ENCODE measurements around the gene SORBS2.

The SORBS2 gene

GRCh38 chr4:185800266-185800945, 11.6 kb downstream of the SORBS2 start:
- DNase-seq (ENCODE audit: low read depth) = no peak

- DNase-seq (ENCODE audit: low read depth) = no peak
Measured at GRCh38 chr4:185799442-185799841, 12.6 kb downstream of the SORBS2 start.

DNA sequence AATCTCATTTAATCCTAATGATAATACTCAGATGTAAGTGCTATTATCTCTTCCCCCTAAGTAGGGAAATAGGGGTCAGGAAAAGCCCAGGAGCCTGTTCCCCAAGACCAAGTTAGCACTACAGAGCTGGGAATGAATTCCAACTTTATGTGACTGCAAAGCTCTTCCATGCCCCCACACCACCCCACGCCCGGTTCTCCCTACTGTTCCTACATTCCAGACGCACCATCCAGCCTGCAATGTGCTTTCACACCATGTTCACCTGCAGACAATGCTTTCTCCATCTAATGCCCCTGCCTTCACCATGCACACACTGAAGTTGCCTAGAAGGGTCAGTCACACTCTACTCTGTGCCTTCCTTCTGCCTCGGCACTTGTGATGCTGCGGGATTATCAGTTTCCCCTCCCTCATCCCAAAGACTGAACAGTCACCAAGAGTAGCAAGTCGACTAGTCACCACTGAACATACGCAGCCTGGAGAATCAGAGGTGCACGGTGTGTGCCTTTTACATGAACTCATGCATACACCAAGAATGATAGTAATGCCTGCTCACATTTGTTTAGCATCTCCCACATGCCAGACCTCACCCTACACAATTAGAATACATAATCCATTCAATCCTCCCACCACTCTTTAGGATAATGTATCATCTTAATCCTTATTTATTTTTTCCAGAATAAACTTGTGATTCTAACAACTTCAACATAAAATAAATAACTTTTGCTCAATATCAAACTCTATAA, 14.2 kb downstream of the SORBS2 start:
- DNase-seq (ENCODE audit: low read depth) = no peak

- DNase-seq (ENCODE audit: low read depth) = no peak
Measured at GRCh38 chr4:185797018-185797417, 15.0 kb downstream of the SORBS2 start.

DNA sequence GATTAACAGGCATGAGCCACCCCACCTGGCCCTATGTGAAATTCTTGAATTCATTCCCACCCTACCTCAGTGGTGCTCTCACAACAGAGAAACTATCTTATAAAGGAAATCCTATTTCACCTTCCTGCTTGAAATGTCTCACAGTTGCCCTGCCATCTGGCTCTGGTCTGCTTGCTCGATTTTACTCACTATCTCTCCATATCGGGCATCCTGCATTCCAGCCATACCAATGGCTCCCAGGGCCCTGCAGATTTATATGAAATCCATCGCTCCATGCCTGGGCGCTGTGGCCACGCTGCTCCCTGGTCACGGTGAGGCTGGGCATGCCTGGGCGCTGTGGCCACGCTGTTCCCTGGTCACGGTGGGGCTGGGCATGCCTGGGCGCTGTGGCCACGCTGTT, 15.8 kb downstream of the SORBS2 start:
- DNase-seq (ENCODE audit: low read depth) = no peak

DNA sequence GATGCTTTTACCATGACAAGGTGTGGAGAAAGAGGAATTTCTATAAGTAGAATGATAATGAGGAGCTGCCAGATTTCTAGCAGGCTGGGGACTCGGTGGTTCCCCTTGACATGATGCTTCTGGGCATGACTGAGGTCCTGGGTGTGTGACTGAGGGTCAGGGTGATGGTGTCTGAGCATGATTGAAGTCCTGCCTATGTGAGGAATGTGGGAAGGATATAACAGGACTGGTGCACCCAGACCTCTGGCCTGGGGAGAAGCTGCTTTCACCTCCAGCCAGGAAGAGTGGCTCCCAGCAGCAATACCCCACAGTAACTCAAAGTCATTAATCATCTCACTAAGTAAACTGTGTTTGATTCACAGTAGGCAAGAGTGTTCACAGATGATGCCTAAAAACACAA, 17.4 kb downstream of the SORBS2 start:
- no peak for DNase-seq (ENCODE audit: low read depth)

DNA sequence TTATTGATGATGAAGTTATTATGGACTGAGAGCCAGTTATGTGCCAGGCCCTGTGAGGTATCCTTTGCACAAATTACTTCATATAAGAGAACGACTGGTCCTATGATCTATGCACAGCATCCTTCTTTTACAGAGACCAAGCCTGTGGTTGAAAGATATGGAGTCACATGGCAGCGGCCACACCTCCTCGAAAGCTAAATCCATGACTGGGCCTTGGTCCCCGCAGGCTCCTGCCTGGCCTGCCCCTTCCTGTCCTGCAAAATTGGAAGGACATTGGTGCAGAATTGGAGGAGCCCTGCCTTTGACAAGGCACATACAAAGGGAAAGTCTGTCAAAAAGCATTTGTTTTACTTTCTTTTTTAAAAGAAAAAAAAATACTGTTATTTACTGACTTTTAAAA, 18.3 kb downstream of the SORBS2 start:
- DNase-seq (ENCODE audit: low read depth) = no peak

- DNase-seq (ENCODE audit: low read depth) = no peak
Measured at GRCh38 chr4:185793116-185793485, 18.9 kb downstream of the SORBS2 start.

GRCh38 chr4:185792384-185793115, 19.4 kb downstream of the SORBS2 start:
- DNase-seq (ENCODE audit: low read depth) = no peak

- DNase-seq (ENCODE audit: low read depth) = no peak
Measured at GRCh38 chr4:185787926-185788679, 23.9 kb downstream of the SORBS2 start.

DNA sequence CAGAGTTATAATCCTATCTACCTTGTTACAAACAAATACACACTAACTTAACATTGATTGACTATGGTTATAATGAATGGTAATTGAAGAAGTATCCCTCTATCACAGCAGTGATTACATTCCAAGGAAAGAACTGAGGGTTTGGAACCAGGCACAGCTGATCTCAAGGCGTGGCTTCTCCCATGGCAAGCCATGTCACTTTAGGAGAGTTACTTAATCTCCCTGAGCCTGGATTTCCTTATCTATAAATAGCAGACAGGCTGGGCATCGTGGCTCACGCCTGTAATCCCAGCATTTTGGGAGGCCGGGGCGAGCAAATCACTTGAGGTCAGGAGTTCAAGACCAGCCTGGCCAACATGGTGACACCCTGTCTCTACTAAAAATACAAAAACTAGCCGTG, 25.6 kb downstream of the SORBS2 start:
- no peak for DNase-seq (ENCODE audit: low read depth)

DNA sequence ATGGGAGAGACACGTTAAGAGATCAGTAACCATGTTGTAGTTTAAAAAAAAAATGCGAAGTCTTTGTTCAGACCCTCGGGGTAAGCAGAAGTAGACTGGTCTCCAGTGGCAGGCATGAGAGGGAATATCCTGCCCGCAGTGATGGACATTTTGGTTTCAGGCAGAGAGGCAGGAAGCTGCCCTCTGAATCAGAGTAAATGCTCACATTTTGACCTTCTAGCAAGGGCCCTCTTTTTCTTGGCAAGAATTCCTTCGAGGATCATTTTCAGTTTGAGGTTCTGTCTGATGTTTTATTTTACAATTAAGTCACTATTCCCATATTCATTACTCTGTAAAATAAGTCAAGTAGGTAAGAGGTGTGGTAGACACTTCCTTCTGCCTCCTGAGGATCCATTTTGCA, 28.4 kb downstream of the SORBS2 start:
- DNase-seq (ENCODE audit: low read depth) = no peak

DNA sequence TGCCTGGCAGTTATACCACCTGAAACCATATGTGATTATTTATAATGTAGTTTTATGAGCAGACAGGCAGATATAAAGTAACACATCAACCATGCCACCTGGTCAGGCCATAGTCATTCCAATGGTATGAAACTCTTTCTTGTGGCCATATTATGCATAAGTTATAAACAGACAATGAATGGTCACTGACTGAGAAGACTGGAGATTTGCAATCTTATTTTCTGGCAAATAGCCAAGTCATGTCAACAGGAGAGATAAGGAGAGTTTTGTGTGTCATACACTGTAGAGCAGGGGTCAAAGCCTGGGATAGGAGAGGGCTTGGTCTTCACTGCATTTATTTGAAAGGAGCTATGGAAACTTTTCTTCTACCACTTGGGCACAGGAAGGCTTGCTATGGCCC, 29.5 kb downstream of the SORBS2 start:
- DNase-seq (ENCODE audit: low read depth) = no peak

DNA sequence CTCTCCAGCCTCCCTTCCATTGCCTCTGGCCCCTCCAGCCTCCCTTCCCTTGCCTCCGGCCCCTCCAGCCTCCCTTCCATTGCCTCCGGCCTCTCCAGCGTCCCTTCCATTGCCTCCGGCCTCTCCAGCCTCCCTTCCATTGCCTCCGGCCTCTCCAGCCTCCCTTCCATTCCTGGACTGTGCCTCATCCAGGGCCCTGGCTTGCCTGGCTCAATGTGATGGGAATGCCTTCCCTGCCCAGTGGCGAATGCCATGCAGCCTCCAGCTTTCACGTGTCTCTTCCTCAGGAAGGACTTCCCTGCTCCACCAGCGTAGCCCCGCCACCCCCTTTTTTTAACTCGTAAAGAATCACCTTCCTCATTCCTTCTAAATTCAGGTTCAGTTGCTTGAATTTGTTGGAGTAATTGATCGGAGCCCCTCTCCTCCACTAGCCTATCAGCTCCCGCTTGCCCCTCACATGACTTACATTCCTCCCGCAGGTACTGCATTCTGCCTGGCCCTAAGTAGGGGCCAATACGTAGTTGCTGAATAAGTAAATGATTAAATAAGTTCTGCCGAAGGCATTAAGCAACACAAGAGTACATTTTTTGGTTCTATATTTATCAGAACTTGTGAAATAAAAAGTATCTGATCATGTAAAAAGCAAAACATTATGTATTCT, 30.3 kb downstream of the SORBS2 start:
- no peak for DNase-seq (ENCODE audit: low read depth)

DNA sequence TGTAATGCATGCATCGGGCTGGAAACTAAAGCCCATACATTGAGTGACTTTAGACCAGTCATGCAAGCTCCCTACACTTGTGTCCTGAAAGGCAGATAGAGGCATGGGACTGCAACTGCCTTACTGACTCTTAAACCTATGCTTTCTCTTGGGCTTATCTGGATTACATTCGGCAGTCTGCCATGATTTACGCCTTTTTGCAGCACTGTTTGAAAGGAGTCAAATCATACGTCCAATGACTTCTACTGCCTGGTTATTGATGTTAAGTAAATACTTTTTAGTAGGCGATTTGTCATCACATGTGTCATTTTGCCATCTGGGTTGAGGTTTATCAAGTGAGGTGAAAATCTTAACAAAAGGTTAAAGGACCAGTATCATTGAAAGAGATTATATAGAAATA, 31.5 kb downstream of the SORBS2 start:
- no peak for DNase-seq (ENCODE audit: low read depth)

DNA sequence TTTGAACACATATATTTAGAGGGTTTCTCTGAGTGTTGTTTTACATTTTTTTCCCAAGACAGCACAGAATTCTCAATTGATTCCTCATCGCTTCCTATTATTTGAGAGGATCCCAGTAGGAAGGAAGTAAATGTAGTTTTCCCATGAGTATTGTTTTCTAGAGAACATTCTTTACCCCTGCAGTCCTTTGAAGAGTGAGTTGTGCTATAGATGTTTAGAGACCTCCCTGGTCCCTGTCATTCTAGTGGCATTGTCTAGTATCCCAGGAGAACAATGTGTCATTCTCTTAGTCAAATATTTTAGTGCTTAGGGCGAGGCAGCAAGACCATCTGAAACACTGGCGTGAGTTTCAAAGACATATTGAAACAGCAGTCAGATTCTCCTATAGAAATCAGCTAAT, 32.5 kb downstream of the SORBS2 start:
- no peak for DNase-seq (ENCODE audit: low read depth)

DNA sequence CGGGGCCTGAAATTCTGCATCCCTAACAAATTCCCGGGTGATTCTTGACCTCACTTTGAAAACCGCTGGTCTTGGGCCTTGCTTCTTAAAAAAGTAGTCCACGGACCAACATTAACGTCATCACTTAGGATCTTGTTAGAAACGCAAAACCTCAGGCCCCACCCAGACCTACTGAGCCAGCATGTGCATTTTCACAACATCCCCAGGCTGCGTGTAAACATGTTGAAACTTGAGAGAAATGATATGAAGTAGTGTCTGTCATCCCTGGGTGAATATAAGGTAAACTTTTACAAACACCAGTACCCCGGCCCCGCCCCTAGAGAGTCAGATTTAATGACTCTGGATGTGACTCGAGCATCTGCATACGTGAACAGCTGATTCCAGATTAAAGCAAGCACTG, 33.7 kb downstream of the SORBS2 start:
- no peak for DNase-seq (ENCODE audit: low read depth)

GRCh38 chr4:185775792-185776555, 36.0 kb downstream of the SORBS2 start:
- DNase-seq (ENCODE audit: low read depth) = no peak

DNA sequence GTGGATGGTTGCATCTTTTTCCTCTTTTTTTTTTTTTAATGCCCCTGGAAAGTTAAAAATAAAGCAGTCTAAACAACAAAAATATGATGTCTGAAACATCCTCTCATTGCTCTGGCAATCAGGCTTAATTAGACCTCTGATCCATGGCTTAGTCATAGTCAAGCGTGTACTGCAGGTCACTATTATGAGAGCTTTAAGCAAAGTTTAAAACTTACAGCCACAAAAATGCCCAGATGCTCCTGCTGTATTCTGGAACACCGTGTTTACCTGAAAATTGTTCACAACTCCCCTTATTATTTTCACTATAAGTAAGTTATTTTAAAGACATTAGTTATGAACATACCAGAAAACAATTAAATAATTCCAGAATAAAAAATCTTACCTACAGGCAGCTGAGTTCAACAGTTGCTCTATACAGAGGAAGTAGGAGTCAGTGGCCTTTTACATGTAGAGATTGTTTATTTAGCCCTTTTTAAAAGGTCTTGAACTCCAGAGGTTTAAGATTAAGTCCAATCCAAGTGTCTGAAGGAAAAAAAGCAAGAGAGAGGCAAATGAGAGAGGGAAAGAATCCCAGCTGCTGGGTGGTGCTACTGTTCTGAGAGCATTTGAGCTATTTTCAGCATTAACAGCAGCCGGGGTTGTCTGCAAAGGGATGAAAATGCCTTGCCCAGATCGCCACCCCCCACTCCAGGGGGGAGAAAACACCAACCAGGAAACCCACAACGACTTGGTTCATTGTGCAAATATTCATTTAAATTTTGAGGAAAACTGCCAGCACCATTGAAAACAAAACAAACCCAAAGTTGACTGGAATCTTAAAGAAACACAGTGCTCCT, 36.9 kb downstream of the SORBS2 start:
- DNase-seq (ENCODE audit: low read depth) = no peak

DNA sequence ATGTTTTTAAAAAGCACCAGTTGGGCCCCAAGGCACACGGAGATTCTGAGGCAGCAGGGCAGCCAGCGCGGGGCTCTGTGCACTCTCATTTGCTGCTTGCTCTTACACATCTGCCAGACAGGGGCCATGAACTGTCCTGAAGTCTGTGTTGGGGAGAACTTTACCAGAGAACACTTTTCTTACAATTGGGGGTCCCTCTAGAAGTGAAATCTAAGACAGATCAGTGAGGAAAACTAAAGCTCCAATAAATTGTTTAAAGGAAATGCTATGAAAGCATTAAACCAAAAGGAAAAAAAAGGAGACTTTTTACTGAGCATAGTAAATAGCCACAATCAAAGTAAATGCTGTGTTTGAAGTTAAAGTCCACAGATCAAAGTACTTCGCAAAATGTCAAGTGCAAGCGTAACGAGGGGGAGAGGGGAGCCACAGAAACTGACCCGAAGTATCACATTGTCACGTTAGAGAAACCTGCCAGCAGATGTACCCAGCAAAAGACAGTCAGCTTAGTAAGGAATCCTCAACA, 37.8 kb downstream of the SORBS2 start:
- DNase-seq (ENCODE audit: low read depth) = no peak

Data from T-helper 22 cell (primary cell).